K562 (cell line): ENCODE data around the gene LCLAT1. TPM values are rescaled to one million over a fixed set of nuclear protein-coding genes. Genes with fewer than 3 reads are reported as not detected.

Experiments used
- ATAC-seq: fragments of 200-7000 bp; cut with Tn5 transposase; 3 replicates; pipeline ENCODE4 v1.9.1; 2020; ENCODE audit warnings: moderate library complexity
- BruUV-seq: library from RNA; stranded (reverse); fragments of 400-500 nt; replicated peaks from 2 replicates; lab custom pipeline; 2021; lab: Mats Ljungman, UMichigan
- CTCF ChIA-PET: fragments of 300-600 bp; formaldehyde crosslinking; extraction: SDS; loops from one replicate; lab custom pipeline; 2021; ENCODE audit warnings: low intra/inter-chr PET ratio; lab: Yijun Ruan, JAX
- POLR2A ChIA-PET: fragments of 300-600, 350-650 bp; sonication (Branson Sonifier 250); formaldehyde crosslinking; extraction: SDS; loops from one replicate; lab custom pipeline; 2021; ENCODE audit warnings: antibody characterized with exemption, inconsistent platforms; lab: Yijun Ruan, JAX
- DNase-seq, 4 experiments: peaks; one replicate each; pipeline versions ENCODE4 v3.0.0 to v3.0.0-alpha.2; 2011 to 2018; ENCODE audit warnings: low spot score in 3 of 4, mixed read lengths in 3 of 4; ENCODE audit errors: extremely low read depth in 1 of 4
- FAIRE-seq: peaks from 2 replicates; lab custom pipeline; 2011; peaks lifted over from hg19 to GRCh38; lab: Jason Lieb, UNC
- H2AFZ ChIP-seq: 2 replicates; pipeline ENCODE4 v1.6.0; 2011; ENCODE audit warnings: low read depth, low read length, control low read depth, inconsistent platforms
- H3K27ac ChIP-seq: fragments of 200-600 bp; 3 replicates; pipeline ENCODE4 v1.8.0; 2011; ENCODE audit warnings: low read depth, mild to moderate bottlenecking, control low read depth, inconsistent platforms, low read length, moderate library complexity, mixed read lengths; ENCODE audit errors: extremely low read depth
- H3K27me3 ChIP-seq, 2 experiments: fragments of 300-600 bp in 1 of 2; 2 replicates in 1 of 2; 3 replicates in 1 of 2; pipeline versions ENCODE4 v1.6.0 to v1.8.0; 2011; ENCODE audit warnings: inconsistent platforms in 2 of 2, low read length in 2 of 2, mild to moderate bottlenecking in 1 of 2, mixed read lengths in 1 of 2, moderate library complexity in 1 of 2; ENCODE audit not compliant: control insufficient read depth in 2 of 2, insufficient read depth in 2 of 2
- H3K36me3 ChIP-seq: fragments of 300-600 bp; 3 replicates; pipeline ENCODE4 v1.8.0; 2011; ENCODE audit warnings: mild to moderate bottlenecking, low read length, inconsistent platforms; ENCODE audit not compliant: control insufficient read depth, insufficient read depth
- H3K4me1 ChIP-seq, 2 experiments: fragments of 200-600 bp in 1 of 2; replicated peaks in 1 of 2; 2 replicates in 1 of 2; 3 replicates in 1 of 2; pipeline versions ENCODE4 v1.5.1 to v1.8.0; 2011; ENCODE audit warnings: inconsistent platforms in 2 of 2, low read length in 2 of 2, mild to moderate bottlenecking in 1 of 2, mixed read lengths in 1 of 2, moderate library complexity in 1 of 2; ENCODE audit not compliant: control insufficient read depth in 2 of 2, insufficient read depth in 2 of 2
- H3K4me2 ChIP-seq: 2 replicates; pipeline ENCODE4 v1.6.1; 2011; ENCODE audit warnings: low read length, control low read depth, inconsistent platforms, mixed read lengths; ENCODE audit not compliant: insufficient read depth
- H3K4me3 ChIP-seq: fragments of 200-600 bp; sonication (generic), shearing (Covaris generic); 2 replicates; pipeline ENCODE4 v1.5.1; 2016; ENCODE audit warnings: control low read depth, inconsistent platforms
- H3K79me2 ChIP-seq: fragments of 200-600 bp; 3 replicates; pipeline ENCODE4 v1.8.0; 2011; ENCODE audit warnings: low read length, inconsistent platforms; ENCODE audit not compliant: control insufficient read depth, insufficient read depth
- H3K9ac ChIP-seq, 2 experiments: 2 replicates each; pipeline versions ENCODE4 v1.6.0 to v1.6.1; 2011; ENCODE audit warnings: low read depth in 2 of 2, low read length in 2 of 2, control low read depth in 1 of 2, inconsistent platforms in 1 of 2, mild to moderate bottlenecking in 1 of 2, mixed read lengths in 1 of 2; ENCODE audit not compliant: insufficient read depth in 1 of 2
- H3K9me1 ChIP-seq: one replicate; pipeline ENCODE4 v1.6.0; 2011; ENCODE audit warnings: inconsistent platforms, mild to moderate bottlenecking, low read length, moderate library complexity; ENCODE audit not compliant: control insufficient read depth, insufficient read depth
- H3K9me3 ChIP-seq: replicated peaks from 2 replicates; pipeline ENCODE4 v1.5.1; 2011; ENCODE audit warnings: low read depth, low read length, inconsistent platforms; ENCODE audit not compliant: control insufficient read depth, insufficient read depth
- H4K20me1 ChIP-seq: replicated peaks from 2 replicates; pipeline ENCODE4 v1.6.1; 2011; ENCODE audit warnings: low read length, inconsistent platforms, mixed read lengths; ENCODE audit not compliant: control insufficient read depth, insufficient read depth
- DACH1 ChIP-seq: fragments of 450-650 bp; IDR thresholded peaks from 2 replicates; pipeline ENCODE4 v1.6.1; 2018; ENCODE audit not compliant: partially characterized antibody
- GABPB2 ChIP-seq: fragments of 250-450 bp; sonication (Bioruptor Pico); conservative IDR thresholded peaks from 2 replicates; pipeline ENCODE4 v1.5.1; 2021; ENCODE audit warnings: mild to moderate bottlenecking
- HDGF ChIP-seq: fragments of 450-650 bp; IDR thresholded peaks from 2 replicates; pipeline ENCODE4 v1.6.1; 2016
- POLR2A ChIP-seq: fragments of 450-650 bp; conservative IDR thresholded peaks from 2 replicates; pipeline ENCODE4 v1.6.1; 2016
- RAD21 ChIP-seq, 2 experiments: fragments of 250-450 bp in 1 of 2; fragments of 450-650 bp in 1 of 2; sonication (Bioruptor Pico) in 1 of 2; formaldehyde crosslinking in 1 of 2; IDR thresholded peaks in 1 of 2; conservative IDR thresholded peaks in 1 of 2; 2 replicates each; pipeline versions ENCODE4 v1.4.0 to v1.8.0; 2020 to 2022; ENCODE audit warnings: mild to moderate bottlenecking in 2 of 2, moderate library complexity in 1 of 2
- SMARCE1 ChIP-seq: fragments of 450-650 bp; IDR thresholded peaks from 2 replicates; pipeline ENCODE4 v1.7.1; 2016; ENCODE audit warnings: mild to moderate bottlenecking
- SOX6 ChIP-seq: fragments of 450-650 bp; IDR thresholded peaks from 2 replicates; pipeline ENCODE4 v1.6.1; 2014; ENCODE audit warnings: mild to moderate bottlenecking
- SPI1 ChIP-seq: IDR thresholded peaks from 2 replicates; pipeline ENCODE4 v1.6.1; 2011; ENCODE audit warnings: low read depth, low read length, control low read depth, borderline replicate concordance
- TSC22D4 ChIP-seq: fragments of 450-650 bp; IDR thresholded peaks from 2 replicates; pipeline ENCODE4 v1.6.1; 2016; ENCODE audit warnings: missing genetic modification characterization, missing biosample characterization, control low read depth
- ZNF507 ChIP-seq: conservative IDR thresholded peaks from 2 replicates; pipeline ENCODE4 v1.6.1; 2017; ENCODE audit warnings: missing genetic modification characterization, missing compliant biosample characterization
- ZNF609 ChIP-seq: sonication (generic); formaldehyde crosslinking; IDR thresholded peaks from 2 replicates; pipeline ENCODE4 v1.8.1; 2023; ENCODE audit warnings: missing genetic modification reagents, mild to moderate bottlenecking, borderline replicate concordance
- WGBS: fragments of 100-300 bp; shearing (Covaris generic); methylation state at CpG from one replicate; pipeline ENCODE4 v1.1.6; 2016; ENCODE audit warnings: low coverage, mixed read lengths; ENCODE audit not compliant: insufficient coverage; ENCODE audit errors: missing lambda C conversion rate; 5-methylcytosine and 5-hydroxymethylcytosine counted together
- in situ Hi-C: fragments of 300-500 bp; cut with MboI; formaldehyde crosslinking; loops from 4 replicates; pipeline ENCODE4 v1.15.0; 2018; ENCODE audit warnings: inconsistent platforms, mixed read lengths
- intact Hi-C: fragments of 100-400 bp; cut with micrococcal nuclease; formaldehyde crosslinking; loops from 2 replicates; pipeline ENCODE4 v1.14.2; 2022
- polyA plus RNA-seq, 8 experiments: library from polyadenylated mRNA; depleted of rRNA in 4 of 8; stranded (reverse) in 5 of 8; unstranded in 3 of 8; fragments of >200 nt; fragmentation: Nextera tagmentation in 2 of 8; fragmentation: Illumina TruSeq in 1 of 8; extraction: Ambion mirVana in 2 of 8; extraction: Trizol in 1 of 8; gene quantifications; 2 replicates each; pipeline versions ENCODE4 v1.2.1 to v1.2.3, GENCODE V29; 2011 to 2014; ENCODE audit warnings: inconsistent platforms in 1 of 8, missing spikeins in 1 of 8
- total RNA-seq, 7 experiments: library from RNA; depleted of rRNA in 6 of 7; stranded (reverse); fragments of >200 nt in 6 of 7; fragmentation: Illumina TruSeq in 2 of 7; extraction: Trizol in 2 of 7; gene quantifications; 2 replicates each; pipeline versions ENCODE4 v1.2.1 to v1.2.3, GENCODE V29; 2011 to 2021; ENCODE audit warnings: low replicate concordance in 1 of 7

Gene LCLAT1
- total and polyA plus RNA-seq, 9 of the 15 experiments (the other 6 are each of a cell fraction or from before 2014, with no cell fraction given), result 8.9 to 63.3 (median 25.4) TPM

GRCh38 chr2:30441023-30441422 lies 6.0 kb upstream of the LCLAT1 start:
- H3K27me3 ChIP-seq, result no peaks in the 10 kb centered on the region
- H3K9me1 ChIP-seq, result no peaks in the 10 kb centered on the region
- peaks cover 6 to 28% of the 10 kb centered on the region in 2 experiments for H3K4me1 ChIP-seq
- H3K4me2 ChIP-seq, result no peak overlapping the region
- no peak overlapping the region for H3K4me3 ChIP-seq
- BruUV-seq, result no TSS peak
- intact Hi-C loops (loop anchor here (10.0 kb wide), 1 partner anchor 206 kb away; the partner anchor contains the start of gene LBH), in situ Hi-C loops (no loop called here)
- H4K20me1 ChIP-seq, result no peaks in the 10 kb centered on the region
- WGBS, result 48% methylated on average over 3 of the region's 7 CpGs
- H3K27ac ChIP-seq, result no peak overlapping the region
- no peak overlapping the region; the same call in 1 of the 2 replicates for H2AFZ ChIP-seq
- FAIRE-seq (no peak), DNase-seq (no peak), ATAC-seq (peak; percentile 43; the same call in 1 of the 3 replicates)
- H3K36me3 ChIP-seq, result no peaks in the 10 kb centered on the region
- H3K79me2 ChIP-seq, result no peaks in the 10 kb centered on the region
- no peaks in the 10 kb centered on the region for H3K9me3 ChIP-seq
- TF ChIP-seq RAD21 (CRISPR knock-in tag; conservative IDR thresholded peaks at IDR 0.05 in 1 of 2, IDR thresholded peaks at IDR 0.05 in 1 of 2) (peak in 1 of 2 experiments; percentile 42; a peak in 2 of 4 replicates), TSC22D4 (no peak)
- ChIA-PET POLR2A (no interaction called here), CTCF (no interaction called here)
- H3K9ac ChIP-seq, result no peak overlapping the region

GRCh38 chr2:30443081-30443480 lies 4.0 kb upstream of the LCLAT1 start:
- Histone ChIP-seq H3K79me2 (peaks cover 13% of the 10 kb centered on the region), H3K27ac (no peak overlapping the region), H3K9me3 (no peaks in the 10 kb centered on the region), H4K20me1 (no peaks in the 10 kb centered on the region), H3K4me3 (no peak overlapping the region), H2AFZ (peak overlapping the region; percentile 46), H3K4me2 (peak overlapping the region; percentile 29; the same call in 1 of the 2 replicates), H3K9me1 (no peaks in the 10 kb centered on the region), H3K36me3 (no peaks in the 10 kb centered on the region), H3K27me3 (no peaks in the 10 kb centered on the region), H3K4me1 (peaks cover 19 to 24% of the 10 kb centered on the region in 2 experiments), H3K9ac (no peak overlapping the region)
- ATAC-seq (no peak), DNase-seq (peak in 1 of 4 experiments; percentile 27), FAIRE-seq (peak; percentile 57)
- BruUV-seq, result no TSS peak
- in situ Hi-C loops, result no loop called here
- CTCF ChIA-PET, result no interaction called here
- POLR2A ChIA-PET, result interaction anchor here (0.6 kb wide), 1 partner anchor 9 kb away, joined by 3 read pairs; no protein-coding TSS in a partner anchor
- intact Hi-C loops, result loop anchor here (10.0 kb wide), 1 partner anchor 208 kb away; the partner anchor contains the start of gene LBH
- TF ChIP-seq HDGF (no peak), ZNF609 (CRISPR knock-in tag) (no peak), POLR2A (no peak), SOX6 (peak; percentile 69; the same call in 1 of the 2 replicates), SPI1 (no peak), ZNF507 (tag) (no peak), DACH1 (no peak), SMARCE1 (peak; percentile 27; the same call in 1 of the 2 replicates), GABPB2 (no peak)
